Measurements from ENCODE around the gene TFAP2A. TPM values are rescaled to one million over a fixed set of nuclear protein-coding genes. Genes with fewer than 3 reads are reported as not detected.
A peak's percentile ranks its signal among the peaks of the same experiment; 100 is the strongest.

TFAP2A gene
- total RNA-seq, 1 experiment from 2014 or later, result 1.8 TPM

DNA sequence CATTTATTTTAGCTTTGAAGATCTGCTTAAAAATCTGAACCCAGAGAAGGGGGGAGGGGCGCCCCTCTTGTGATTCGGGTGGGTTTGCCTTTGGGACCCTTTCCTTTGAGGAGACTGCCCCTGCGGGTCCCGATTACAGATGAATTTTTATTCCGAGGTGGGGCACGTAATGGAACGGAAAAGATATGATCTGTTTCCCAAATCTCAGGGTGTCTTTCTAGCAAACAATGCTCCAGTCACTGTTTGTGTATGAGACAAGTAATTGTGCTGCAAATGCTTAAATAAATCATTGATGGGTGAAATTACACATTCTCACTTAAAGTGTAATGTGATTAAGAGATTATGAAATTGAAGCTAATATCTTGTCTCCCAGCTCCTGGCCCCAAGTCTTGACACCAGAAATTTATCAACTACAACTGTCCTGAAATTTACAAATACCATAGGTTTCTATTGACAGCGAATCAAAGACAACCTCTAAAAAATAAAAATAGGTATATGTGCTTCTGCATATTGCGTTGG is 30.7 kb downstream of the TFAP2A start:
- DNase-seq (ENCODE audit: low read depth), result no peak

- DNase-seq (ENCODE audit: low read depth), result no peak
Observed at GRCh38 chr6:10383331-10384090, 31.4 kb downstream of the TFAP2A start.

DNA sequence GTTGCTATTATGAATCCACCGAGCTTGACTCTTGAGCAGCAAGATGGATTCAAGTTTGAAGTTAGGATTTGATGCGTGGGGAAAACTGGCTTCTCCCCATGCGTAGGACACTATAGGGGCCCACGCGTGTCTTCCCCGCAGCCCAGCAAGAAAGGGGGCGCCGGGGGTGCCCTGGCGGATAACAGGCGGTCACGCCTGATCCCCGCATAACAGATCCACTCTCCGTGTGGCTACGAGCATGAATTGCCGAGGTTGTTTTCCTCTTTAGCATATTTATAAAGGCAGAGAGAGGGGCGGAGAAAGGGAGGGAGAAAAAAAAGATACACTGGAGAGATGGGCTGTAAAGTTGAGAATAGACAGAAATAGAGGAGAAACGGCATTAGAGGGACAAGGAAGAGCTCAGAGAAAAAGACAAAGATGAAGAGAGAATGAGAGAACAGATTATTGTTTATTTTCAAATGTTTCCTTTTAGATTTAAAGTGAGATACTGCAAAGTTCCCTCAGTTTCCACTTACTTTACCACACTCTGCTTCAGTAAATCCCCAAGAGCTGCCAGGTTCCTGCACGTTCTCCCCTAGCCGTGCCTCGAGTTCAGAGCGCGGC is 32.0 kb downstream of the TFAP2A start:
- no peak for DNase-seq (ENCODE audit: low read depth)

- no peak for DNase-seq (ENCODE audit: low read depth)
Observed at GRCh38 chr6:10382322-10382721, 32.6 kb downstream of the TFAP2A start.

DNA sequence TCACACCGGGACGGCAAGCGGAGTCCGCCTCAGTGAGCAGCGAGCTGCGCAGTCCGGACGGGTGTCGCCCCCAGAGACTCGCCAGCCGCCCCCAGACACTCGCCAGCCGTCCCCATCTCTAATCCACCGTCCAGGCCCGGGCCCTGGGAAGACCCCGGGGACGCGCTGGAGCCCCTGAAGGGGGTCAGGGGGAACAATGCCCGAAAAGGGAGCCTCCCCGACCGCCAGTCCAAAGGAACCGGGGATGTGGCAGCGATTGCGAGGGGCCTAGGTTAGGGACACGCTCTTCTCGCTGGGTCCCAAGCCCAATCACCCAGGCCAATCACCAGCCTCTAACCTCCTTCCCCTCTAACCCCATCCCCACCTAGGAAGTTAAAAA is 33.1 kb downstream of the TFAP2A start:
- DNase-seq (ENCODE audit: low read depth), result no peak

GRCh38 chr6:10381133-10381829 is 33.6 kb downstream of the TFAP2A start:
- DNase-seq (ENCODE audit: low read depth), result no peak

GRCh38 chr6:10375391-10375969 is 39.4 kb downstream of the TFAP2A start:
- DNase-seq (ENCODE audit: low read depth), result no peak

- DNase-seq (ENCODE audit: low read depth), result peak; percentile 26
Observed at GRCh38 chr6:10373642-10374359, 41.1 kb downstream of the TFAP2A start.

- peak; percentile 47 for DNase-seq (ENCODE audit: low read depth)
Observed at GRCh38 chr6:10369896-10370295, 45.0 kb downstream of the TFAP2A start.

GRCh38 chr6:10368861-10369260 is 46.0 kb downstream of the TFAP2A start:
- no peak for DNase-seq (ENCODE audit: low read depth)

GRCh38 chr6:10363911-10364310 is 51.0 kb downstream of the TFAP2A start:
- peak; percentile 7 for DNase-seq (ENCODE audit: low read depth)

DNA sequence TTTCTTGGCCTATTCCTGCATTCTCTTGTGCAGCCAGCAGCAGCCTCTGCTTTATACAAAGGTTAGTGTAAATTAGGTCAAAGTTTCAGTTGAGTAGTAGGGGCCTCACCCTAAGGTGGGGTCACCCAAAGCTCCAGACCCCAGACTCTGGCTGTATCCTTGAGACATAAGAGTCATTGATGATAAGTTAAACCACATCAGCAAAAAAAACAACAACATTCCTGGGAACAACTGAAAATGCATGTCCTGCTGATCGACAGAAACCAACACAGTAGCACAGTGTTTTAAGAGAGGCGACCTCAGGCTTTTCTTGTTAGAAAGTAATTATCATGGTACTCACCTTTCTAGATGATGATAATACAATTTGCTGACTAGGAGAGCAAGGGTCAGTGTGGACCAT is 52.6 kb downstream of the TFAP2A start:
- DNase-seq (ENCODE audit: low read depth), result no peak

- DNase-seq (ENCODE audit: low read depth), result no peak
Observed at GRCh38 chr6:10361428-10361827, 53.4 kb downstream of the TFAP2A start.

GRCh38 chr6:10359581-10359980 is 55.3 kb downstream of the TFAP2A start:
- no peak for DNase-seq (ENCODE audit: low read depth)

DNA sequence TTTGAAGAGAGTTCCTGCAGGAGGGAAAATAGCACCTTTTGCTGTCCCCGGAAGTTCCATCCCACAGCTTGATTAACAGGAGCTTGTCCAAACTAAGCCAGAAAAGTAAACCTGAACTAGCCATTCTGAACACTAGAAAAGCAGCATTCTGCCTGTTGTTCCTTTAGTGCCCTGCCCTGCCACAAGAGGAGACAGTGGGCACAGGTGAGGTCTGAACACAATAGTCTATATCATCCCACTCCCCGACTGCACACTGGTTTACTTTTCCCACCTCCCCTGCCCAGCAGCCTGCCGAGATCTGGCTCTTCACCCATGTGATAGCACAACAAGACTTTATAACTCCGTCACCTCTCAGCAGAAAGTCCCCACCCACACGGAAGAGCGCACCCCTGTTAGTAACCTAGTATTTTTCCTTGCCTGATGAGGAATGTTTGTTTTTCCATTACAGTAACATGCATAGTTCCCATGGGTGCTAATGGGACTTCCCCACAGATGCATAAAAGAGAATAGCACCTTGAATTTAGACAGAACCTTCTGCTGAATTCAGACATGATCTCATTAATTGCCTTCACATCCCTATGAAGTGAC is 59.7 kb downstream of the TFAP2A start:
- no peak for DNase-seq (ENCODE audit: low read depth)

GRCh38 chr6:10351791-10352190 is 63.1 kb downstream of the TFAP2A start:
- DNase-seq (ENCODE audit: low read depth), result no peak

GRCh38 chr6:10350720-10351119 is 64.2 kb downstream of the TFAP2A start:
- DNase-seq (ENCODE audit: low read depth), result no peak

DNA sequence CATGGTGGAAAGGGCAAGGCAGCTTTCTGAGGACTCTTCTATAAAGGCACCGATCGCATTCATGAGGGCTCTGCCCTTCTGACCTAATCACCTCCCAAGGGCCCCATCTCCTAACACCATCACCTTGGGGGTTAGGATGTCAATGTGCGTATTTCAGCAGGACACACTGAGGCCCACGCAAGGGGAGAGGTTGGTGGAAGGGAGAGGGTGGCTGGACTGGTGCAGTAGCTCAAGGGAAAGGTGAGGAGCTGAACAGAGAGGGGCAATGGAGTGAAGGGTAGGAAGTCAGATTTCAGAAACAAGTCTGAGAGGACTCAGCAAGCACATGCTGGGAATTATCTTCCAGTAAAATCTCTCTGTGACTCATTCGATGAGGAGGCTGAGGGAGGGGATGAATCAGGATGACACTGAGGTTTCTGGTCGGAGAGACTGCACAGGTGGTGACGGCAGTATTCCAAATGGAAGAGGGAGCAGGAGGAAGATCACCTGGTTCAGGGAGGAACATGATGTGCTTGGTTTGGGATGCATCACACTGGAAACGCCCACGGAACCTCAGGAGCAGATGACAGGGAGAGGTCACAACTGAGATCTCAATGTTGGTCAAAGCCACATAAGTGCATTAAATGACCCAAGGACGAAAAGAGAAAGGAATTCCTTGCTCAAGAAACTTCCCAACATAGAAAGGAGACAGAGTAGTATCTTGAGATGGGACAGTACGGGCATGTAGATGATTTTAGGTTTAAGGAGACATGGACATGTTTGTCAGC is 67.1 kb downstream of the TFAP2A start:
- DNase-seq (ENCODE audit: low read depth), result peak; percentile 82
